Keratinocyte (primary cell): ENCODE measurements around the gene DTNBP1. TPM values are rescaled to one million over a fixed set of nuclear protein-coding genes. Genes with fewer than 3 reads are reported as not detected.

Experiments used
- DNase-seq: peaks from one replicate; pipeline ENCODE4 v3.0.0-alpha.2; 2011; ENCODE audit warnings: low read depth, missing footprints, low spot score
- FAIRE-seq: peaks from 2 replicates; lab custom pipeline; 2011; peaks lifted over from hg19 to GRCh38; lab: Jason Lieb, UNC
- H2AFZ ChIP-seq: 2 replicates; pipeline ENCODE4 v1.6.0; 2012; ENCODE audit warnings: low read length, control low read depth, inconsistent platforms; ENCODE audit not compliant: control insufficient read depth
- H3K27ac ChIP-seq: 2 replicates; pipeline ENCODE4 v1.5.1; 2011; ENCODE audit warnings: low read length; ENCODE audit not compliant: control insufficient read depth, insufficient read depth
- H3K27me3 ChIP-seq: 3 replicates; pipeline ENCODE4 v1.6.0; 2011; ENCODE audit warnings: low read length; ENCODE audit not compliant: control insufficient read depth, insufficient read depth; ENCODE audit errors: extremely low read depth
- H3K36me3 ChIP-seq, 2 experiments: 2 replicates in 1 of 2; 3 replicates in 1 of 2; pipeline ENCODE4 v1.5.1; 2011; ENCODE audit warnings: low read length in 2 of 2, mild to moderate bottlenecking in 1 of 2; ENCODE audit not compliant: control insufficient read depth in 2 of 2, insufficient read depth in 2 of 2; ENCODE audit errors: extremely low read depth in 1 of 2
- H3K4me1 ChIP-seq: 3 replicates; pipeline ENCODE4 v1.5.1; 2011; ENCODE audit warnings: low read length; ENCODE audit not compliant: control insufficient read depth, insufficient read depth; ENCODE audit errors: extremely low read depth
- H3K4me2 ChIP-seq: 3 replicates; pipeline ENCODE4 v1.6.0; 2011; ENCODE audit warnings: low read depth, low read length; ENCODE audit not compliant: control insufficient read depth, insufficient read depth; ENCODE audit errors: extremely low read depth
- H3K4me3 ChIP-seq, 3 experiments: fragments of 200-600 bp in 1 of 3; sonication (generic) in 1 of 3; 2 replicates in 2 of 3; 3 replicates in 1 of 3; pipeline ENCODE4 v1.5.1; 2011 to 2016; ENCODE audit warnings: low read length in 3 of 3, mild to moderate bottlenecking in 3 of 3, control low read depth in 2 of 3, inconsistent platforms in 1 of 3, low read depth in 1 of 3, mixed read lengths in 1 of 3, mixed run types in 1 of 3, moderate library complexity in 1 of 3; ENCODE audit not compliant: control insufficient read depth in 2 of 3, insufficient read depth in 2 of 3; ENCODE audit errors: extremely low read depth in 1 of 3
- H3K79me2 ChIP-seq: 2 replicates; pipeline ENCODE4 v1.6.0; 2012; ENCODE audit warnings: low read length; ENCODE audit not compliant: control insufficient read depth, insufficient read depth
- H3K9ac ChIP-seq: 3 replicates; pipeline ENCODE4 v1.6.0; 2011; ENCODE audit warnings: low read length; ENCODE audit not compliant: control insufficient read depth, insufficient read depth; ENCODE audit errors: extremely low read depth
- H3K9me1 ChIP-seq: 3 replicates; pipeline ENCODE4 v1.6.0; 2011; ENCODE audit warnings: low read length; ENCODE audit not compliant: control insufficient read depth, insufficient read depth; ENCODE audit errors: extremely low read depth
- H3K9me3 ChIP-seq: 2 replicates; pipeline ENCODE4 v1.5.1; 2012; ENCODE audit warnings: low read depth, low read length; ENCODE audit not compliant: control insufficient read depth
- H4K20me1 ChIP-seq: 3 replicates; pipeline ENCODE4 v1.6.0; 2011; ENCODE audit warnings: low read length; ENCODE audit not compliant: control insufficient read depth, insufficient read depth; ENCODE audit errors: extremely low read depth
- CTCF ChIP-seq, 3 experiments: IDR thresholded peaks in 1 of 3; conservative IDR thresholded peaks in 1 of 3; optimal IDR thresholded peaks in 1 of 3; 2 replicates in 2 of 3; 3 replicates in 1 of 3; pipeline versions ENCODE3 to v1.5.1; 2011; ENCODE audit warnings: low read length in 3 of 3, mild to moderate bottlenecking in 3 of 3, moderate library complexity in 2 of 3, control low read depth in 1 of 3, inconsistent platforms in 1 of 3; ENCODE audit not compliant: insufficient read depth in 2 of 3; ENCODE audit errors: extremely low read depth in 1 of 3
- EZH2 ChIP-seq: IDR thresholded peaks from one replicate; pipeline ENCODE4 v1.6.1; 2012; ENCODE audit warnings: inconsistent platforms, mild to moderate bottlenecking, low read length, moderate library complexity
- dilution Hi-C: fragments of 300-500 bp; cut with MboI; formaldehyde crosslinking; loops from one replicate; pipeline ENCODE4 v1.7.0; 2020; ENCODE audit warnings: low sequenced_read_pairs; ENCODE audit not compliant: extremely low pct_ligation_motif_present
- polyA plus RNA-seq, 5 experiments: library from polyadenylated mRNA; depleted of rRNA in 3 of 5; stranded (reverse) in 3 of 5; stranded (forward) in 1 of 5; unstranded in 1 of 5; fragments of >200 nt; gene quantifications; 1 replicate in 1 of 5; 2 replicates in 3 of 5; 3 replicates in 1 of 5; pipeline versions ENCODE4 v1.2.1 to v1.2.3, GENCODE V29; 2011 to 2012; ENCODE audit warnings: missing spikeins in 2 of 5, low read depth in 1 of 5, low replicate concordance in 1 of 5

Gene DTNBP1
- polyA plus RNA-seq, 1 donor (not counting 4 experiments of a cell fraction or from before 2014, with no cell fraction given), result 11.5 TPM

DNA sequence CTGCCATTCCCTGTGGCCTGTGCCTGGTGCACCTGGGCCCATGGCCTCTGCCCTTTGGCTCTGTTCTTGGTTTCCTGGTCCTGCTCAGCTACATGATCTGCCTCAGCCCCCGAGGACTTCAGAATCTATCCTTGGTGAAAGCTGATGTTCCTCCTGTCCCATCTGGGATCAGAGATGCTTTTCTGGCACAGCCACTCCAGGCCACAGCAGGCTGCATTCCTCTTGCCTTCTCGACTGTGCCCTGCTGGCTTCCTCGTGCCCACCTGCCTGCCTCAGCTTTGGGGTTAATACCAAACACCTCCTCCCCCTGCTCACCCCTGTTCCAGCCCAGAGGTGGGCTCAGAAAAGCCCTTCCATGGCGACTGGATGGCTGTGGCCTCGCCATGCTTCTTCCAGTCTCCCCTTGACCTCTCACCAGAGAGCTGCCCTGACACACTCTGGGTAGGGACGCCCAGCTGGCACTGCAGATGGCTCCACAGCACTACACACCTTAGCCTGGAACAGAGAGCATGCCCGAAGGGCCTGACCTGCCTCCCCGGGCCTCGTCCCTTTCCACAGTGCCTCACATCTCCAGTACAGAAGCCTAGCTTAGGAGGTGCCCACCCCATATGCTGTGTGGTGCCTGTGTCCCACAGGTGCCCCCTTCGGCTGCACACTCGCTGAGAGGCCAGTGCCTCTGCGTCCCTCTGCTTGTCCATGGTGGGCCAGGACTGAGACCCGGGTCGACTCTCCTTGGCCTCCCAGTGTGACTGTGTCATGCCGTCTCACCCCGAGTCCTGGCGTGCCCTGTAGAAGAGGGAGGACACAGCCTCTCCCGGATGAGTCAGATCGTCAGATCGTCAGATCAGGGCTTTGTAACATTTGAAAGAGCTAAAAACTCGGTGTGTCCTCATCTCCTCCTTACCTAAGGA lies 148.8 kb downstream of the DTNBP1 start:
- H4K20me1 ChIP-seq, result no peaks in the 10 kb centered on the region
- H2AFZ ChIP-seq, result no peak overlapping the region
- H3K27ac ChIP-seq, result no peak overlapping the region
- no peaks in the 10 kb centered on the region for H3K4me1 ChIP-seq
- no peaks in the 10 kb centered on the region for H3K9me3 ChIP-seq
- dilution Hi-C loops, result no loop called here
- H3K4me2 ChIP-seq, result no peak overlapping the region
- no peak for DNase-seq
- peaks cover 36 to 50% of the 10 kb centered on the region in 2 experiments for H3K36me3 ChIP-seq
- H3K27me3 ChIP-seq, result no peaks in the 10 kb centered on the region
- FAIRE-seq, result no peak
- H3K9ac ChIP-seq, result no peak overlapping the region
- TF ChIP-seq EZH2 (no peak), CTCF (optimal IDR thresholded peaks at IDR 0.05 in 1 of 3, IDR thresholded peaks at IDR 0.05 in 1 of 3, conservative IDR thresholded peaks at IDR 0.05 in 1 of 3; ENCODE audit: extremely low read depth in 1 of 3, insufficient read depth in 2 of 3, low read length in 3 of 3) (no peak)
- no peak overlapping the region for H3K4me3 ChIP-seq
- no peaks in the 10 kb centered on the region for H3K79me2 ChIP-seq
- no peaks in the 10 kb centered on the region for H3K9me1 ChIP-seq

GRCh38 chr6:15513131-15513771 lies 149.6 kb downstream of the DTNBP1 start:
- H2AFZ ChIP-seq, result no peak overlapping the region
- H3K79me2 ChIP-seq, result no peaks in the 10 kb centered on the region
- no peaks in the 10 kb centered on the region for H3K9me3 ChIP-seq
- no peaks in the 10 kb centered on the region for H3K27me3 ChIP-seq
- peaks cover 35 to 53% of the 10 kb centered on the region in 2 experiments for H3K36me3 ChIP-seq
- H3K9me1 ChIP-seq, result no peaks in the 10 kb centered on the region
- H3K9ac ChIP-seq, result no peak overlapping the region
- no peak for FAIRE-seq
- no peak for TF ChIP-seq EZH2
- TF ChIP-seq CTCF (optimal IDR thresholded peaks at IDR 0.05 in 1 of 3, IDR thresholded peaks at IDR 0.05 in 1 of 3, conservative IDR thresholded peaks at IDR 0.05 in 1 of 3; ENCODE audit: extremely low read depth in 1 of 3, insufficient read depth in 2 of 3, low read length in 3 of 3), result no peak
- dilution Hi-C loops, result no loop called here
- no peak overlapping the region for H3K4me3 ChIP-seq
- H3K4me1 ChIP-seq, result no peaks in the 10 kb centered on the region
- no peak overlapping the region for H3K4me2 ChIP-seq
- DNase-seq, result no peak
- no peak overlapping the region for H3K27ac ChIP-seq
- H4K20me1 ChIP-seq, result no peaks in the 10 kb centered on the region
